Vagina (tissue), 2 donors: ENCODE data around the gene CDH10. TPM values are rescaled to one million over a fixed set of nuclear protein-coding genes. Genes with fewer than 3 reads are reported as not detected.

ENCODE experiments used
- DNase-seq, 2 donors: peaks; one replicate each; pipeline ENCODE4 v3.0.0-alpha.2; 2017; ENCODE audit errors: extremely low spot score in 2 of 2
- H3K27ac ChIP-seq: fragments of 200-600 bp; sonication (generic); one replicate; pipeline ENCODE4 v1.5.1; 2019
- H3K27me3 ChIP-seq: fragments of 200-600 bp; sonication (generic); one replicate; pipeline ENCODE4 v1.5.1; 2019
- H3K36me3 ChIP-seq, 2 donors: fragments of 200-600 bp; sonication (generic); one replicate each; pipeline ENCODE4 v1.5.1; 2017 to 2019
- H3K4me1 ChIP-seq: fragments of 200-600 bp; sonication (generic); one replicate; pipeline ENCODE4 v1.5.1; 2019
- H3K4me3 ChIP-seq, 2 donors: fragments of 200-600 bp; sonication (generic); 1 replicate in 1 of 2; 2 replicates in 1 of 2; pipeline ENCODE4 v1.5.1; 2016 to 2019
- H3K9me3 ChIP-seq: fragments of 200-600 bp; sonication (generic); one replicate; pipeline ENCODE4 v1.5.1; 2019
- CTCF ChIP-seq, 3 experiments: fragments of 450-650 bp in 2 of 3; fragments of 200-600 bp in 1 of 3; sonication (generic) in 1 of 3; IDR thresholded peaks; one replicate each; pipeline ENCODE4 v1.5.1; 2017 to 2019; ENCODE audit warnings: antibody characterized with exemption in 3 of 3, mild to moderate bottlenecking in 2 of 3, moderate library complexity in 2 of 3
- POLR2A ChIP-seq, 2 donors: fragments of 450-650 bp; IDR thresholded peaks; one replicate each; pipeline ENCODE4 v1.6.1; 2017; ENCODE audit warnings: antibody characterized with exemption in 2 of 2, mild to moderate bottlenecking in 2 of 2, moderate library complexity in 2 of 2
- POLR2AphosphoS5 ChIP-seq, 2 donors: sonication (generic); formaldehyde crosslinking; IDR thresholded peaks; one replicate each; pipeline ENCODE4 v1.9.0; 2017; ENCODE audit warnings: antibody characterized with exemption in 2 of 2, mild to moderate bottlenecking in 2 of 2, low read depth in 1 of 2; ENCODE audit not compliant: insufficient read depth in 1 of 2
- intact Hi-C: fragments of 100-400 bp; cut with DNase I; formaldehyde crosslinking; loops from one replicate; pipeline ENCODE4 v1.15.1; 2023
- small RNA-seq: library from RNA; depleted of rRNA; stranded (forward); fragments of <200 nt; gene quantifications from one replicate; pipeline ENCODE3, GENCODE V24; 2016
- total RNA-seq: library from RNA; depleted of rRNA; stranded (reverse); fragments of >200 nt; gene quantifications from one replicate; pipeline ENCODE4 v1.2.3, GENCODE V29; 2016

Gene CDH10
- total RNA-seq, 1 donor from 2014 or later, result 0.74 TPM

- no peaks in the 10 kb centered on the region for H3K4me1 ChIP-seq
- TF ChIP-seq POLR2AphosphoS5 (IDR thresholded peaks at IDR 0.05; ENCODE audit: insufficient read depth in 1 of 2, low read depth in 1 of 2) (no peak), CTCF (IDR thresholded peaks at IDR 0.05) (no peak), POLR2A (IDR thresholded peaks at IDR 0.05) (no peak)
Observed at GRCh38 chr5:24474685-24475084, 170.1 kb downstream of the CDH10 start.

GRCh38 chr5:24472518-24472917 lies 172.3 kb downstream of the CDH10 start:
- intact Hi-C loops, result no loop called here
- H3K4me1 ChIP-seq, result no peaks in the 10 kb centered on the region
- TF ChIP-seq POLR2AphosphoS5 (IDR thresholded peaks at IDR 0.05; ENCODE audit: insufficient read depth in 1 of 2, low read depth in 1 of 2) (no peak), POLR2A (IDR thresholded peaks at IDR 0.05) (no peak), CTCF (IDR thresholded peaks at IDR 0.05) (no peak)
- no peak for DNase-seq
- no peaks in the 10 kb centered on the region for H3K27me3 ChIP-seq
- no peak overlapping the region for H3K27ac ChIP-seq
- H3K36me3 ChIP-seq, result no peaks in the 10 kb centered on the region
- H3K9me3 ChIP-seq, result no peaks in the 10 kb centered on the region
- no peak overlapping the region for H3K4me3 ChIP-seq

More at GRCh38 chr5:24474685-24475084, 170.1 kb downstream of the CDH10 start:
- Histone ChIP-seq H3K36me3 (no peaks in the 10 kb centered on the region), H3K4me3 (no peak overlapping the region), H3K27ac (no peak overlapping the region), H3K9me3 (no peaks in the 10 kb centered on the region), H3K27me3 (no peaks in the 10 kb centered on the region)
- no peak for DNase-seq
- intact Hi-C loops, result no loop called here

GRCh38 chr5:24444414-24444813 lies 200.4 kb downstream of the CDH10 start:
- no peaks in the 10 kb centered on the region for H3K36me3 ChIP-seq
- no peak overlapping the region for H3K4me3 ChIP-seq
- H3K27ac ChIP-seq, result no peak overlapping the region
- intact Hi-C loops, result no loop called here
- H3K4me1 ChIP-seq, result no peaks in the 10 kb centered on the region
- TF ChIP-seq POLR2A (IDR thresholded peaks at IDR 0.05) (no peak), CTCF (IDR thresholded peaks at IDR 0.05) (no peak), POLR2AphosphoS5 (IDR thresholded peaks at IDR 0.05; ENCODE audit: insufficient read depth in 1 of 2, low read depth in 1 of 2) (no peak)
- no peaks in the 10 kb centered on the region for H3K27me3 ChIP-seq
- H3K9me3 ChIP-seq, result no peaks in the 10 kb centered on the region
- no peak for DNase-seq

- Histone ChIP-seq H3K4me1 (no peaks in the 10 kb centered on the region), H3K27ac (no peak overlapping the region), H3K4me3 (no peak overlapping the region), H3K27me3 (no peaks in the 10 kb centered on the region), H3K9me3 (no peaks in the 10 kb centered on the region), H3K36me3 (no peaks in the 10 kb centered on the region)
- no peak for DNase-seq
- intact Hi-C loops, result no loop called here
- no peak for TF ChIP-seq POLR2A (IDR thresholded peaks at IDR 0.05)
- TF ChIP-seq CTCF (IDR thresholded peaks at IDR 0.05), result no peak
- no peak for TF ChIP-seq POLR2AphosphoS5 (IDR thresholded peaks at IDR 0.05; ENCODE audit: insufficient read depth in 1 of 2, low read depth in 1 of 2)
Observed at GRCh38 chr5:24439465-24439864, 205.3 kb downstream of the CDH10 start.

Small RNAs within 50 kb of the gene (small RNA-seq; reads per million reads assigned to genes)
- gene AC091885.1 (not detected), gene RF00017 (not detected)
